Measurements from ENCODE around the gene GLB1L2.

DNA sequence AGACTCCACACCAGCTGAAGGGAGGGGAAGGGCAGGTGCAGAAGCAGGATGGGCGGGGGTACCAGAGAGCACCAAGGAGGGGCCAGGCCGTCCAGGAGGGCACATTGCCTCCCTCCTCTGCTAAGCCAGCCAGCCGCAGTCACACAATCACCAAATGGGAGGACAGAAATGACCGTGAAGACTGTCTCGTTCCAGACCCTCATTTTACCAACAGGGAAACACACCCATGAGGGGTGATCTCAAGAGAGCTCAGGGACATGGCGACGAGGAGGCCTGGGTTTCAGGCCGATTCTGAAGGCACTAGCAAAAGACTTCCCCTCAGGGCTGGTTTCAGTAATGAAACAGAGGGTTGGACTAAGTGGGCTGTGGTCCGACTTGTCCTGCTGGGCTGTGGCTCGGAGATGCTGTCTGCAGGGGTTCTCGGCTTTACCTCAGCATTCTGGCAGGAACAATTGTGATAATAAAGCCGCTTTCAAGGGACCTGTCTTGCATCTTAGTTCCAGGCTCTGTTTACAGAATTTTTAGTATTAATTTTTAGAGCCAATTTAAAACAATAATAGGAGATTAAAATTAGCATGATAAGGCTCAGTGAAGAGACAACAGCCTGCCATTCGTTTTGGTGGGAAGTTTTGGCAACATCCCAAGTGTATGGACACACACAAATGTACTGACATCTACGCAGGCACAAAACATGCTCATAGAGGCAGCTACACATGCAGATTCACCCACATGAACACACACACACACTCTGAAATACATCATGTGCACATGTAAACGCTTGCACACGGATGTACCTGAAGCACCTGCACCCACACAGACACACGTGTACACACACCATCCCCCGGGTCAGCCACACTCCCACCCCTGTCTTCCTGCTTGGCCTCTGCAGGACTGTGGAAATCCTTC lies 82.3 kb downstream of the GLB1L2 start:
- TF ChIP-seq, protein P1, sequence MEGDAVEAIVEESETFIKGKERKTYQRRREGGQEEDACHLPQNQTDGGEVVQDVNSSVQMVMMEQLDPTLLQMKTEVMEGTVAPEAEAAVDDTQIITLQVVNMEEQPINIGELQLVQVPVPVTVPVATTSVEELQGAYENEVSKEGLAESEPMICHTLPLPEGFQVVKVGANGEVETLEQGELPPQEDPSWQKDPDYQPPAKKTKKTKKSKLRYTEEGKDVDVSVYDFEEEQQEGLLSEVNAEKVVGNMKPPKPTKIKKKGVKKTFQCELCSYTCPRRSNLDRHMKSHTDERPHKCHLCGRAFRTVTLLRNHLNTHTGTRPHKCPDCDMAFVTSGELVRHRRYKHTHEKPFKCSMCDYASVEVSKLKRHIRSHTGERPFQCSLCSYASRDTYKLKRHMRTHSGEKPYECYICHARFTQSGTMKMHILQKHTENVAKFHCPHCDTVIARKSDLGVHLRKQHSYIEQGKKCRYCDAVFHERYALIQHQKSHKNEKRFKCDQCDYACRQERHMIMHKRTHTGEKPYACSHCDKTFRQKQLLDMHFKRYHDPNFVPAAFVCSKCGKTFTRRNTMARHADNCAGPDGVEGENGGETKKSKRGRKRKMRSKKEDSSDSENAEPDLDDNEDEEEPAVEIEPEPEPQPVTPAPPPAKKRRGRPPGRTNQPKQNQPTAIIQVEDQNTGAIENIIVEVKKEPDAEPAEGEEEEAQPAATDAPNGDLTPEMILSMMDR (conservative IDR thresholded peaks at IDR 0.05; ENCODE audit: low read depth, low read length) = no peak
- TF ChIP-seq POLR2A (IDR thresholded peaks at IDR 0.05; ENCODE audit: low read depth, low read length) (no peak), MAFK (IDR thresholded peaks at IDR 0.05; ENCODE audit: low read depth, low read length) (no peak)
- TF ChIP-seq, protein P2, sequence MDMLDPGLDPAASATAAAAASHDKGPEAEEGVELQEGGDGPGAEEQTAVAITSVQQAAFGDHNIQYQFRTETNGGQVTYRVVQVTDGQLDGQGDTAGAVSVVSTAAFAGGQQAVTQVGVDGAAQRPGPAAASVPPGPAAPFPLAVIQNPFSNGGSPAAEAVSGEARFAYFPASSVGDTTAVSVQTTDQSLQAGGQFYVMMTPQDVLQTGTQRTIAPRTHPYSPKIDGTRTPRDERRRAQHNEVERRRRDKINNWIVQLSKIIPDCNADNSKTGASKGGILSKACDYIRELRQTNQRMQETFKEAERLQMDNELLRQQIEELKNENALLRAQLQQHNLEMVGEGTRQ (IDR thresholded peaks at IDR 0.05; ENCODE audit: low read depth, low read length) = no peak
